Muscle of leg (tissue), 11 donors: Measurements from ENCODE around the gene HUNK. TPM values are rescaled to one million over a fixed set of nuclear protein-coding genes. Genes with fewer than 3 reads are reported as not detected.

Experiments used
- DNase-seq: peaks from one replicate; pipeline ENCODE4 v3.0.0; 2013
- H3K27ac ChIP-seq: one replicate; pipeline ENCODE4 v1.5.1; 2013; ENCODE audit warnings: mild to moderate bottlenecking, low read length, control low read depth
- H3K27me3 ChIP-seq: one replicate; pipeline ENCODE4 v1.6.1; 2013; ENCODE audit warnings: low read length; ENCODE audit not compliant: control insufficient read depth, insufficient read depth
- H3K36me3 ChIP-seq: one replicate; pipeline ENCODE4 v1.6.1; 2013; ENCODE audit warnings: low read length; ENCODE audit not compliant: control insufficient read depth, insufficient read depth
- H3K4me1 ChIP-seq: one replicate; pipeline ENCODE4 v1.6.1; 2013; ENCODE audit warnings: low read length; ENCODE audit not compliant: control insufficient read depth, insufficient read depth
- H3K4me3 ChIP-seq: one replicate; pipeline ENCODE4 v1.5.1; 2013; ENCODE audit warnings: low read length, control low read depth
- H3K9me3 ChIP-seq: replicated peaks from 2 replicates; pipeline ENCODE4 v1.6.1; 2013; ENCODE audit warnings: low read depth, low read length; ENCODE audit not compliant: control insufficient read depth
- WGBS: methylation state at CpG from one replicate; pipeline ENCODE4 v1.1.5; 2013; ENCODE audit warnings: missing lambda C conversion rate; ENCODE audit not compliant: insufficient coverage; 5-methylcytosine and 5-hydroxymethylcytosine counted together
- polyA plus RNA-seq, 8 donors: library from polyadenylated mRNA; unstranded; fragments of 120-200 nt; gene quantifications; one replicate each; pipeline versions ENCODE4 v1.2.1 to v1.2.3, GENCODE V29; 2013; ENCODE audit warnings: inconsistent platforms in 1 of 8, low replicate concordance in 1 of 8; ENCODE audit not compliant: insufficient read length in 8 of 8, insufficient read depth in 1 of 8
- total RNA-seq: library from RNA; stranded (reverse); fragments of 120-200 nt; gene quantifications from one replicate; pipeline ENCODE4 v1.2.4, GENCODE V29; 2013

The HUNK gene
- total and polyA plus RNA-seq, 9 donors = 3.9 to 11.8 (median 7.4) TPM

DNA sequence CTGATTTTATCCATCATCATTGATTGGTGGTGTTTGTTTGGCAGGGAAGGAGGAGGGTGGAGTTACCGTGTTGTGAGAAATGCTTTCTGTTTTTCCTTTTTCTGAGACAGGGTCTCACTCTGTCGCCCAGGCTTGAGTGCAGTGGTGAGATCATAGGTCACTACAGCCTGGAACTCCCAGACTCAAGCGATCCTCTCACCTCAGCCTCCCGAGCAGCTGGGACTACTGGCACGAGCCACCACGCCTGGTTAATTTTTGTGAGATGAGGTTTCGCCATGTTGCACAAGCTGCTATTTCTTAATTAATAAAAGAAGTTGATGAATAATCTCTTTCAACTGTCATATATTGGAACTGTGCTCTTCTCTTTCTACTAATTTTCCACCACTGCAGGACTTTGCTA is 44.3 kb downstream of the HUNK start:
- peaks cover 8% of the 10 kb centered on the region for H3K9me3 ChIP-seq
- H3K27me3 ChIP-seq = no peaks in the 10 kb centered on the region
- no peak overlapping the region for H3K27ac ChIP-seq
- no peak for DNase-seq
- H3K4me3 ChIP-seq = no peak overlapping the region
- WGBS = no CpG with 5 or more reads among the region's 7 CpGs
- H3K4me1 ChIP-seq = peaks cover 22% of the 10 kb centered on the region
- no peaks in the 10 kb centered on the region for H3K36me3 ChIP-seq

DNA sequence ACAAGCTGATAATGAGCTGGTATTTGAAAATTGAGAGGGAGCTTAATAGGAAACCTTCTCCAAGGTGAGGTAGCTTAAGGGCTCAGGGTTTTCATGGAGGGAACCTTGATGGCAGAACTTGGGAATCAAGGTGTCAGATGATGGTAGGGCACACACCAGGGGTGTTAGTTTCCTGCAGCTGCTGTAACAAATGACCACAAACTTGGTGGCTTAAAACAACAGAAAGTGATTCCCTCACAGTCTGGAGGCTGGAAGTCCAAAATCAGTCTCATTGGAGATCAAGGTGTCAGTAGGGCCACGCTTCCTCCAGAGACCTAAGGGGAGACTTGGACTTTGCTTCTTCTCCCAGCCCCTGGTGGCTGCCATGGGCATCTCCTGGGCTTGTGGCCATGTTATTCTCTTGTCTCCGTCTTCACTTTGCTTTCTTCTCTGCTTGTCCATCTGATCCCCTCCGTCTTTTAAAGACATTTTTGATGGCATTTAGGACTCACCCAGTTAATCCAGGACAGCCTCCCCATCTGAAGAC is 45.5 kb downstream of the HUNK start:
- 96% methylated on average over 3 of the region's 3 CpGs for WGBS
- H3K9me3 ChIP-seq = peaks cover 8% of the 10 kb centered on the region
- no peak overlapping the region for H3K4me3 ChIP-seq
- no peak overlapping the region for H3K27ac ChIP-seq
- H3K27me3 ChIP-seq = no peaks in the 10 kb centered on the region
- H3K36me3 ChIP-seq = no peaks in the 10 kb centered on the region
- no peak for DNase-seq
- peaks cover 10% of the 10 kb centered on the region for H3K4me1 ChIP-seq

GRCh38 chr21:31920275-31920674 is 47.5 kb downstream of the HUNK start:
- DNase-seq = no peak

DNA sequence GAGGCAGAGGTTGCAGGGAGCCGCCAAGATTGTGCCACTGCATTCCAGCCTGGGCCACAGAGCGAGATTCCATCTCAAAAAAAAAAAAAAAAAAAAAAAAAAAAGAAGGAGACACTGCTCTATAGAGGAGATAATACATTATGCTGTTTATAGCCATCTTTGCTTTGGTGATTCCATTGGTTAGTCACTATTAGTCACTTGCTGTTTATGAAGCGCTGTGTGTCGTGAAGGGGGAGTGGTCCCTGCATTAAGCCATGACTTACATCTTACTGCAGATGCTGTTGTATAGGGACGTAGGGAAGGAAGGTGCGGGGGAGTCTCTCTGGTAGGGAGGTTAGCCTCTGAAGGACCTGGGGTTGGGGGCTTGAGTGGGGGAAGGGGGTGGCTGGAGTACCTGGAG is 48.3 kb downstream of the HUNK start:
- no peak overlapping the region for H3K27ac ChIP-seq
- no peak overlapping the region for H3K4me3 ChIP-seq
- 100% methylated on average over 1 of the region's 6 CpGs for WGBS
- no peaks in the 10 kb centered on the region for H3K27me3 ChIP-seq
- H3K9me3 ChIP-seq = peaks cover 8% of the 10 kb centered on the region
- DNase-seq = no peak
- H3K36me3 ChIP-seq = peaks cover 9% of the 10 kb centered on the region
- no peaks in the 10 kb centered on the region for H3K4me1 ChIP-seq

More at GRCh38 chr21:31920275-31920674, 47.5 kb downstream of the HUNK start:
- Histone ChIP-seq H3K27me3 (no peaks in the 10 kb centered on the region), H3K36me3 (peaks cover 3% of the 10 kb centered on the region), H3K4me3 (no peak overlapping the region), H3K4me1 (no peaks in the 10 kb centered on the region), H3K9me3 (peaks cover 8% of the 10 kb centered on the region), H3K27ac (no peak overlapping the region)
- WGBS = no CpG with 5 or more reads among the region's 1 CpG

DNA sequence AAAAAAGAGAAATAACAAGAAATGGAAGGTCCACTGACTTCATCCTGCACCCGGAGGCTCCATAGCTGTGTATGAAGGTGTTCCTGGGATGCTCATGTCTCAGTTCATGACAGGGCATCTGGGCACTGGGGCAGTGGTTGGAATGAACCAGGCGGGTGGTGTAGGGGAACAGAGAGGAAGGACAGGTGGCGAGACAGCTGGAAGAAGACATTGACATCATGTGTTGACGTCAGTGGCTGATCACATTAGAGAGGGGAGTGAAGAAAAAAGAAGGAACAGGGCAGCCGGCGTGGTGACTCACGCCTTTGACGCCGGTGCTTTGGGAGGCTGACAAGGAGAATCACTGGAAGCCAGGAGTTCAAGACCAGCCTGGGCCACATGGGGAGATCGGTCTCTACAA is 50.1 kb downstream of the HUNK start:
- peaks cover 4% of the 10 kb centered on the region for H3K4me1 ChIP-seq
- WGBS = 92% methylated on average over 10 of the region's 10 CpGs
- H3K27ac ChIP-seq = no peak overlapping the region
- H3K36me3 ChIP-seq = peaks cover 9% of the 10 kb centered on the region
- no peak overlapping the region for H3K4me3 ChIP-seq
- peak; percentile 56 for DNase-seq
- H3K27me3 ChIP-seq = no peaks in the 10 kb centered on the region
- H3K9me3 ChIP-seq = peaks cover 10% of the 10 kb centered on the region

DNA sequence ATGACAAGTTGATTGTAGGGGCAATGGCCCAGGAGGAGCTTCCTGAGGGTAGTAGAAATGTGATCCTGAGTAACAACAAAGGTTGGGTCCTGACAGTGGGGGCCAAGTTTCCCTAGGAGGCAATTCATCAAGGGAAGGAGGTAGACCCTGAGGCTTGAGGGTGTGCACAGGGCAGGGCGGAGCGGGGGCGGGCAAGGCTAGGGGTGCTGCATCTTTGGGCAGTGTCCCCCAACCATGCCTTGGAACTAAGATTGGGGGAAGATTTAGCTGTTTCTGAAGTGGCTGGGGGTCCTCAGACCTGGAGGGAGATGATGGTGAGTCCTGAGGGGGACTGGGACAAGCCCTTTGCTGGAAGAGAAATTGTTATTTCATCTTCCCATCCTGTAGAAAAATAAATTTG is 50.9 kb downstream of the HUNK start:
- peaks cover 10% of the 10 kb centered on the region for H3K9me3 ChIP-seq
- peaks cover 9% of the 10 kb centered on the region for H3K36me3 ChIP-seq
- H3K4me3 ChIP-seq = no peak overlapping the region
- WGBS = no CpG with 5 or more reads among the region's 3 CpGs
- H3K27ac ChIP-seq = no peak overlapping the region
- peaks cover 6% of the 10 kb centered on the region for H3K4me1 ChIP-seq
- DNase-seq = no peak
- H3K27me3 ChIP-seq = no peaks in the 10 kb centered on the region

DNA sequence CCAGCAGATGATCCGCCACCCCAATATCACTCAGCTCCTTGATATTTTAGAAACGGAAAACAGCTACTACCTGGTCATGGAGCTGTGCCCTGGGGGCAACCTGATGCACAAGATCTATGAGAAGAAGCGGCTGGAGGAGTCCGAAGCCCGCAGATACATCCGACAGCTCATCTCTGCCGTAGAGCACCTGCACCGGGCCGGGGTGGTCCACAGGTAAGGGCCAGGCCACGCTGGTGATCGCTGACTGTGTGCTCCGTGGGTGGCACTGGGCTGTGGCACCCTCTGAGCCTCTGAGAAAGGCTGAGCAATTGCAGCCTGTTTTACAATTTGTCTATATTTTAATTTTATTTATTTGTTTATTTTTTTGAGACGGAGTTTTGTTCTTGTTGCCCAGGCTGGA is 51.7 kb downstream of the HUNK start:
- no peak overlapping the region for H3K4me3 ChIP-seq
- 93% methylated on average over 10 of the region's 13 CpGs for whole genome bisulfite sequencing
- DNase-seq = no peak
- H3K9me3 ChIP-seq = peaks cover 7% of the 10 kb centered on the region
- H3K4me1 ChIP-seq = peaks cover 6% of the 10 kb centered on the region
- no peaks in the 10 kb centered on the region for H3K27me3 ChIP-seq
- no peak overlapping the region for H3K27ac ChIP-seq
- H3K36me3 ChIP-seq = peaks cover 9% of the 10 kb centered on the region

- DNase-seq = no peak
- no CpG with 5 or more reads among the region's 3 CpGs for WGBS
- Histone ChIP-seq H3K4me3 (no peak overlapping the region), H3K27me3 (no peaks in the 10 kb centered on the region), H3K27ac (no peak overlapping the region), H3K4me1 (peaks cover 6% of the 10 kb centered on the region), H3K36me3 (peaks cover 9% of the 10 kb centered on the region), H3K9me3 (peaks cover 2% of the 10 kb centered on the region)
Observed at GRCh38 chr21:31926498-31926897, 53.7 kb downstream of the HUNK start.

GRCh38 chr21:31927689-31928353 is 55.0 kb downstream of the HUNK start:
- 53% methylated on average over 8 of the region's 13 CpGs for WGBS

DNA sequence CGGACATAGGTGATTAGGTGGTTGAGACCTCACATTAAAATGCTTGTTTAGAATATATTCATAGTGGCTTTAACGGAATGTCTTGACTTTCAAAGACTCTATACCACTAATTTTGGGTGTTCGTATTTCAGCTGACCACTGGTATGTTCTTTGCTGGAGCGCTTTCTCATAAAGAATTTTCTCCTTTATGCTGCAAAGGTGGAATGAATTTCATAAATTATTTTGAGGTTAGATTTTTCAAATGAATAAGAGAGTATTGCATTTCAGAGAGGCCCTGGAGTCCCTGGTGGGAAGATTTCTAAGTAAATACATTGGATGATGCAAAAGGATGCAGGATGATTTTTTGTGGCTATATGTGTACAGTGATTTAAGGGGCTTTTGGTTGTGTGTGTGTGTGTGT is 55.8 kb downstream of the HUNK start:
- peaks cover 6% of the 10 kb centered on the region for H3K4me1 ChIP-seq
- H3K27ac ChIP-seq = no peak overlapping the region
- H3K9me3 ChIP-seq = peaks cover 2% of the 10 kb centered on the region
- DNase-seq = no peak
- no peaks in the 10 kb centered on the region for H3K27me3 ChIP-seq
- H3K36me3 ChIP-seq = peaks cover 9% of the 10 kb centered on the region
- WGBS = no CpG with 5 or more reads among the region's 4 CpGs
- H3K4me3 ChIP-seq = no peak overlapping the region

More at GRCh38 chr21:31927689-31928353, 55.0 kb downstream of the HUNK start:
- Histone ChIP-seq H3K4me3 (no peak overlapping the region), H3K27me3 (no peaks in the 10 kb centered on the region), H3K36me3 (peaks cover 9% of the 10 kb centered on the region), H3K9me3 (peaks cover 2% of the 10 kb centered on the region), H3K27ac (no peak overlapping the region), H3K4me1 (peaks cover 6% of the 10 kb centered on the region)
- DNase-seq = peak; percentile 68
